BE2C (cell line): ENCODE results near the gene CHRNA9.

Experiments used
- DNase-seq: peaks from one replicate; pipeline ENCODE4 v3.0.0-alpha.2; 2020
- H3K27me3 ChIP-seq: fragments of 250-450 bp; sonication (Bioruptor Pico); 2 replicates; pipeline ENCODE4 v1.5.1; 2020; ENCODE audit warnings: mild to moderate bottlenecking
- H3K36me3 ChIP-seq: fragments of 250-450 bp; sonication (Bioruptor Pico); 2 replicates; pipeline ENCODE4 v1.5.1; 2020; ENCODE audit warnings: mild to moderate bottlenecking
- H3K4me1 ChIP-seq: fragments of 250-450 bp; sonication (Bioruptor Pico); 2 replicates; pipeline ENCODE4 v1.5.1; 2020
- H3K4me3 ChIP-seq: 2 replicates; pipeline ENCODE4 v1.5.1; 2011; ENCODE audit warnings: low read depth, low read length
- H3K9me3 ChIP-seq: fragments of 250-450 bp; sonication (Bioruptor Pico); 2 replicates; pipeline ENCODE4 v1.5.1; 2020
- CTCF ChIP-seq: IDR thresholded peaks from 2 replicates; pipeline ENCODE4 v1.5.1; 2012; ENCODE audit warnings: mild to moderate bottlenecking, low read depth, low read length

CHRNA9 gene

DNA sequence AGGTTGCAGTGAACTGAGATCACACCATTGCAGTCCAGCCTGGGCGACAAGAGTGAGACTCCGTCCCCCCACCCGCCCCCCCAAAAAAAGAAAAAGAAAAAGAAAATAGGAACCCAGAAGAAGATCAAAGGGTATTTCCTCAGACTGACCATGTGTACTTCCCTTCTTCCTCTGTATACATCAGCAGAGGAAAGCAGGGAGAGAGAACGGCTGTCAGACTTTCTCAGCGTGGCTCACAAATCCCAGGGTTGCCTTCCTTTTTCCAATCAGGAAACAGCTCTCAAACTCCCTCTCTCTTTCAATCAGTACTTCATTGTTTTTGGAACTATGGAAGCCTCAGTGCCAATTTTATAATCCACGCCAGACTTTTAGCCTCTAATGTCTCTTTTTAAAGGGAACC, 59.1 kb downstream of the CHRNA9 start:
- Histone ChIP-seq H3K4me1 (no peaks in the 10 kb centered on the region), H3K27me3 (no peaks in the 10 kb centered on the region), H3K9me3 (no peaks in the 10 kb centered on the region), H3K4me3 (no peak overlapping the region), H3K36me3 (no peaks in the 10 kb centered on the region)
- TF ChIP-seq CTCF = no peak
- no peak for DNase-seq

DNA sequence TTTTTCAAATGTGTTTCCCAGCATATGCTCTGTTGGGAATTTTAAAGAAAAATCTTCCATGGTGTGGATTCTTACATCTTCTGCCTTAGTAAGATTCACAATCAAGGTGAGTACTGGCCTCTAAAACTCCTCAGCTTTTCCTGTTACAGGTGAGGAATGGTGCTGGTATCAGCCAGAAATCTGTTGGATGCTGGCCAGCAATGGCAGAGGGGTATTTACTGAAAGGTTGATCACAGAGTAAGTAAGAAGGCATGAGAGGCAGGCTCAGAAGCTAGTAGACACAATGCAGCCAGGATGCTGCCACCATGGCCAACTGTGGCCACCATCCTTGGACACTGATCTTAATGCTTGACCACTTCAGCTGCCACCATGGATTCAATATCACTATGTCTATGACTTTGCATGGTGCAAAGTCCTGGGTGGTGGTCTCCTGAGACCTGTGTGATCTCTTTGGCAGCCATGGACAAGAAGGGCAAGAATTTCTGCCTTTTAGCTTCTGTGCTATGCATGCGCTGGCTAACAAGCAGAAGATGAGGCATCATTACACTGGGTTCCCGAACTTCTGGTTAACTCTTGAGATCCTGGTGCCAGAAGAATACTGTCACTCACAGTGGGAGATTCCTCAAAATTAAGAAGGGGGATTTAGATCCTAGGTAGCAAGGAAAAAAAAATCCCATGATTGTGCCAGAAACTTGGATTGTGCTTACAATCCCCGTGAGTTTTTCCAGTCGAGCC, 60.2 kb downstream of the CHRNA9 start:
- no peak overlapping the region for H3K4me3 ChIP-seq
- no peaks in the 10 kb centered on the region for H3K4me1 ChIP-seq
- no peaks in the 10 kb centered on the region for H3K9me3 ChIP-seq
- no peak for TF ChIP-seq CTCF
- no peak for DNase-seq
- H3K36me3 ChIP-seq = no peaks in the 10 kb centered on the region
- no peaks in the 10 kb centered on the region for H3K27me3 ChIP-seq

GRCh38 chr4:40395908-40396793, 61.0 kb downstream of the CHRNA9 start:
- Histone ChIP-seq H3K27me3 (no peaks in the 10 kb centered on the region), H3K36me3 (no peaks in the 10 kb centered on the region), H3K4me3 (no peak overlapping the region), H3K4me1 (no peaks in the 10 kb centered on the region), H3K9me3 (no peaks in the 10 kb centered on the region)
- TF ChIP-seq CTCF = no peak
- peak; percentile 14 for DNase-seq

DNA sequence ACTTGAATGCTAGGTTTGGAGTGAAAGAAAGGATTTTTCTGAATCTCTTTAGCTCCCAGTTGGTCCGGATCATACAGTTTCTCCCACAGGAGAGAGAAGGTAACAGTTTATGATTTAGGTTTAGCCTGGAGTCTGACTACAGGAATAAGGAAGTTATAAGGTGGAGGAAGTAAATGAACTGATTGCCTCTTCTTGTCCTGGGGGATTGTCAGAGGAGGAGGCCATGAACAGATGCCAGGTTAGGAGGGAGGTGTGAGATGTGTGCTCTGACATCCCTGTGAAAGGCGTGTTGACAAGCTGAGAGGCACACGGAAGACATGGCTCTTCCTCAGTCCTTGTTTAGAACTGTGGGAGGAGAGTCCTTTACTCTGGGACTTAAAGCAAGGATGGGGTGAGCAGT, 64.4 kb downstream of the CHRNA9 start:
- Histone ChIP-seq H3K36me3 (no peaks in the 10 kb centered on the region), H3K4me3 (no peak overlapping the region), H3K9me3 (no peaks in the 10 kb centered on the region), H3K4me1 (no peaks in the 10 kb centered on the region), H3K27me3 (no peaks in the 10 kb centered on the region)
- no peak for DNase-seq
- no peak for TF ChIP-seq CTCF

DNA sequence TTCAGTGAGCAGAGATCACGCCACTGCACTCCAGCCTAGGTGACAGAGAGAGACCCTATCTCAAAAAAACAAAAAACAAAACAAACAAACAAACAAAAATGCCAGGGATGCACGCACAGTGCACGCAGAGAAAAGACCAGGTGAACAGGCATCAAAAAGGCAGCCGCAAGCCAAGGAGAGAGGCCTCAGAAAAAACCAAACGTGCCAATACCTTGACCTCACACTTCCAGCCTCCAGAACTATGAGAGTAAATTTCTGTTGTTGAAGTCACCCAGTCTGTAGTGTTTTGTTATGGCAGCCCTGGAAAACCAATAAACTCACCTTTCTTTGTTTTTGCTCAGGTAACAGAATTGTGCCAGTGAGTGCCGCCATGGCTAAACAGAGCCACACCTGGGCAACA, 66.0 kb downstream of the CHRNA9 start:
- H3K4me3 ChIP-seq = no peak overlapping the region
- TF ChIP-seq CTCF = no peak
- H3K27me3 ChIP-seq = no peaks in the 10 kb centered on the region
- H3K36me3 ChIP-seq = no peaks in the 10 kb centered on the region
- H3K4me1 ChIP-seq = no peaks in the 10 kb centered on the region
- H3K9me3 ChIP-seq = no peaks in the 10 kb centered on the region
- no peak for DNase-seq

DNA sequence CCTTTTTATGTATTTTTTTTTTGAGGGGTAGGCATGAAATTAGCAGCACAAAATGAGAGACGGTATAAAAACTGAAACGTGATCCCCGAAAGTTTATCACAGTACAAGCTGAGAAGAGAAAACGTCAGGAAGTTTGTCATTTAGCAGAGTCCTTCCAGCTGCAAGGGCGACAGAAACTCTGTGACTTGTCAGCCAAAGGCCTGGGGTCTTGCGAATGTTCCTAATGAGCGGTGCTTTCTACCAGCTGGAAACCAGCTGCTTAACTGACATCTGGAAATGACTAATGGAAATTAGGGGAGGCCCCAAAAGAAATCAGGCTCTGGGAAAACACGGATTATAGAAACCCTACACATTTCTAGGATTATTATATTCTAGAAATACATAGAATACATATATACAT, 66.5 kb downstream of the CHRNA9 start:
- no peak overlapping the region for H3K4me3 ChIP-seq
- TF ChIP-seq CTCF = no peak
- H3K9me3 ChIP-seq = no peaks in the 10 kb centered on the region
- no peaks in the 10 kb centered on the region for H3K4me1 ChIP-seq
- no peaks in the 10 kb centered on the region for H3K36me3 ChIP-seq
- DNase-seq = no peak
- no peaks in the 10 kb centered on the region for H3K27me3 ChIP-seq
